ENCODE measurements around the gene TTLL11.

The TTLL11 gene

DNA sequence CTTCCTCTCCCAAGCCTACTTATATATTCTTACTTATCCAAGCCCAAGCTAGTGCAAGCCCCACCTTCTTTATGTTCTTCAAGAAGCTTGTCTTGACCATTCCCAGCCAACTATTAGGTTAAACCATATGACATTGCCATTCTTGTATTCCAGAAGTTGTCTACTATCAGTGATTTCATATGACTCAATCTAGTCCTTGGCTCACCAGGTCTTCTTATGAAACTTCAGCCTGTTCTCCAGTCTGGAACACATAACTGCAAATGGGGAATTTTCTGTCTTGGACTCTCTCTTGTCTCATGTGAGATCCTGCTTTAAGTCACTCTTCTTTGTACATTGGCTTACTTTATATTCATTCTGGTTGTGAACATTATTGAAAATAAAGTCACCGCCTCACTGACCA is 130.7 kb downstream of the TTLL11 start:
- DNase-seq: no peak

GRCh38 chr9:121960665-121961064 is 132.4 kb downstream of the TTLL11 start:
- no peak for DNase-seq

- no peak for DNase-seq
These were observed 134.6 kb downstream of the TTLL11 start for GRCh38 chr9:121958530-121958929.

- DNase-seq: no peak
These were observed 136.3 kb downstream of the TTLL11 start for GRCh38 chr9:121956808-121957207.

DNA sequence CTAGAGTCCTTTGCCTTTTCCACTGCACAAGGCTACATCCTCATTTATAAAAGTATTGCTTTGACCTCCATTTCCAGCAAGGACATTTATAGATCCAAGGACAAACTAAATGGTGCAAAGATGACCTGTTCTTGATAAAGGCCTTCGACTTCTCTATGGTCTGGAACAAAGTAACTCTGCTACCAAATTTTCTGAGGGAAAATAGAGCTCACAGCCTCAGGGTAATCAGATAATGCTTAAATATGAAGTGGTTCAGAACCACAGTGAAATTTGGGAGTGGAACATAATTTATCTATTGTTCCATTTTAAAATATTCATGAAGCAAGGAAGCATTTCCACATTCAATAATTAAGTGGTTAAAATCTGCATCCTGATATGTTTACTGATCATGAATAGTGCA is 137.5 kb downstream of the TTLL11 start:
- no peak for DNase-seq

GRCh38 chr9:121954477-121955140 is 138.5 kb downstream of the TTLL11 start:
- no peak for DNase-seq

DNA sequence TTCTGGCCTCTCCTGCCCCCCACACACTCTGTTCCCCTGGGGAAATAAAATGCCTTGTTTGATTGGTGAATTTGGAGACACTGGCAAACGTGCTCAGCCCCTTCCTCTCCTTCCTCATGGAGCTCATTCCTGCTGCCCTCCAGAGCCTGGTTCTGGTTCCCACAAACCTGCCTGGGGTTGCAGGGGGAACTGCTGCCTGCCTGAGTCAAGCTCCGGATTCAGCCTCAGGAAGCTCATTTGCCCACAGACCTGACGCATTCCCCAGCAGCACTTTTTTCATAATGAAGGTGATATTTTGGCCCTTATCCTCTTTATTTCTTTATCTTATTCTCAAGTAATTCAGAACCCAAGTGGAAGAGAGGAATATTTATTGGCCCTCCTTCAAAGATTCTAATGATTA is 140.5 kb downstream of the TTLL11 start:
- DNase-seq: no peak

DNA sequence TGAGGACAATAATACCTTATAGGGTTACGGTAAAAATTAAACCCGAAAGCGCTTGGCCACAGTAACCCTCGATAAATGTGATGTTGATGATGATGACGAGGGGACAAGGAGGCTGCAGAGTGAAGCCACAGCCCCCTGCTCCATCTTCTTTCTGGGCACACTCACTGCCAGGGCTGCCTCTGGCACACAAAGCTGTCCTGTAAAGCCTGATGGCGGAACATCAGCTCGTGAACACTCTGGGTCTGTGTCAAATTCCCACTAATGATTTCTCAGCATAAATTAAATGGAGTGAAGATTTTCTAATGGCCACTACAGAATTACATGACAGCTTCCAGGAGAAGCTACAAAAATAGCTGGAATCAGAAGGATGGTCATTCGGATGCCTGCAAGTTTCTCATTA is 142.2 kb downstream of the TTLL11 start:
- no peak for DNase-seq

DNA sequence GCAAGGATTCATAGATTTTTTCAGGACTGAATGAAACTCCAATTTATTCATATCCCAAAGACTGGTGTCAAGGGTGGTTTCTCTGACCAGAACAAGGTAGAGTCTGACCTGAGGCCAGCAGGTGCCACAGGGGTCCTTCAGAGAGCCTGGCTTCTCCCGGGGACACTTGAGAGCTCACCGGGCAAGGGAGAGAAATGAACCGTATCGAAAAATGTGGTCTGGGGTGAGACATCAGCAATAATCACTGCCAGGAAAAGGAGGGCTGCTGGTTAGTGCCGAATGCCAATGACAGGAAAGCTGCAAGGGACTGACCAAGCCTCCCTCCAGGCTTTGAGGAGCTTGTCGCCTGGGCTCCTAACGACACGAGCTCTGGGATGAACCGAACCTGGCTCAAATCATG is 142.7 kb downstream of the TTLL11 start:
- no peak for DNase-seq

- no peak for DNase-seq
These were observed 143.3 kb downstream of the TTLL11 start for GRCh38 chr9:121949766-121950165.

DNA sequence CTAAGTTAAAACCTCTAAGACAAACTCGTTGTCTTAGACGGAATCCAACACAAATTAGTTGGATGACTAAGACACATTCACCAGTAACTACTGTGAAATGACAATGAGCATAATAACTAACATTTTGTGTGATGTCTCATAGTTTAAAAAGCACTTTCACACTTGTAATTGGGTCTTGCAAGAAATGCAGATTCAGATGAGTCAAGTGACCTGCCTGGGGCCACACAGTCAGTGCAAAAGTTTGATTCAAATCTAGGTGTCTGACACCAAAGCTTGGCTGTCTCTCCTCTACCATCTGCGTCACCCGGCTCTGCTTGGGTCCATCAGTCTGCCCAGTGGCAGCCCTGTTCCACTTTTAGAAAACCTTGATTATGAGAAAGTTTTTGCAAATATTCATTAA is 143.7 kb downstream of the TTLL11 start:
- DNase-seq: peak; percentile 13

- no peak for DNase-seq
These were observed 145.3 kb downstream of the TTLL11 start for GRCh38 chr9:121947775-121948174.

DNA sequence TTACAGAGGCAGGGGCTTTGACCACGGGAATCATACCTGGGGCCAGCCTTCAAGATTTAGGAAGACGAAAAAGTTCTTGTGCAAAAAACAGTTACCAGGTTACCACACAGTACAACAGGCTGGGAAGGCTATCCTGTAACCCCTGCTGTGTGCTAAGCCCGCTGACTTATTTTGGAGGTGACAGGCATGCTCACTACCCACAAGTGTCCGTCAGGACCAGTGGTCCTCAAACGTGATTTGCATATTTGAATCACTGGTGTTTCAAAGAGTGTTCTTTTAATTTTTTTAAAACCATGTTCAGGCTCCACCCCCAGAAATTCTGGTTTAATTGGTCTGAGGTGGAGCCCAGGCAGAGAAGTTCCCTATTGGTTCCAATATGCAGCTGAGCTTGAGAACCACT is 146.6 kb downstream of the TTLL11 start:
- DNase-seq: no peak

- DNase-seq: no peak
These were observed 147.3 kb downstream of the TTLL11 start for GRCh38 chr9:121945849-121946248.

DNA sequence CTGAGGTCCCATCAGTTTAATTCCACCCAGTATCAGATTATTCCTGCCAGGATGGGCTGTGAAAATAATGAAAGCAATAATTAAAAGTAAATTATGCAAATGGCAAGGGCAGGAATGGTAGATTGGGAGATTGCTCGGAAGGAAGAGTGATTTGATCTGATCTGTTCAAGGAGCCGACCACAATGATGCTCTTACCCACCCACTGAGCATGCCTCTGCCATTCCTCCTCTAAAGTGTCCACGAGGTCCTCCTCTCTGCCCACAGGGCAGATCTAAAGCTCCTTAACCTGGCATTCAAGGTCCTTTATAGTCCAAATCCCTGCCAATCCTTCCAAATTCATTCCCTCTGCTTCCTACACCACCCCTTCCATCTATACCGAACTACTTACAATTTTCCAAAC is 147.8 kb downstream of the TTLL11 start:
- DNase-seq: no peak

- DNase-seq: no peak
These were observed 148.4 kb downstream of the TTLL11 start for GRCh38 chr9:121944711-121945191.

- DNase-seq: no peak
These were observed 149.6 kb downstream of the TTLL11 start for GRCh38 chr9:121943463-121943862.

DNA sequence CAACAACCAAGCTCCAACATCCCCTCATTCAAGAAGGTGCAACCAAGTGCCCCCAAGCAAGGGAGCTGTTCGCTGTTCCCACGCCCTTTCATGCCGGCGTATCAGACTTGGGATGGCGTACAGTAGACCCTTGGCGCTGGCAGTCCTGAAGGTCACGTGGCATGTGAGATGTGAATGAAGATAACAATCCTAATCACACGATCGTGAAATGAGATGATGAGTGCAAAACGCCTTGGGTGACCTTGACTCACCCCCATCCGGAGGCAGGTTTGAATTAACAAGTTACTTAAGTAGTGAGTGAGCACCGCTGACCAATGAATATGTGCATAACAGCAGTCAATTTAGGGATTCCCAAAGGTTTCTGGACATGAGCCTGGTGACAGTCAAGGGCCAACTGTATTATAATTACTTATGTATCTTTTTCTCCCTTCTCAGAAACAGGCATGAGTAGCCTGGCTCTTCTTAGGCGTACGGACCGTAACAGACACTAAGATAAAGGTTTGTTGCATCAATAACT is 150.2 kb downstream of the TTLL11 start:
- no peak for DNase-seq

- no peak for DNase-seq
These were observed 150.8 kb downstream of the TTLL11 start for GRCh38 chr9:121942313-121942712.

GRCh38 chr9:121939643-121940042 is 153.5 kb downstream of the TTLL11 start:
- DNase-seq: no peak

DNA sequence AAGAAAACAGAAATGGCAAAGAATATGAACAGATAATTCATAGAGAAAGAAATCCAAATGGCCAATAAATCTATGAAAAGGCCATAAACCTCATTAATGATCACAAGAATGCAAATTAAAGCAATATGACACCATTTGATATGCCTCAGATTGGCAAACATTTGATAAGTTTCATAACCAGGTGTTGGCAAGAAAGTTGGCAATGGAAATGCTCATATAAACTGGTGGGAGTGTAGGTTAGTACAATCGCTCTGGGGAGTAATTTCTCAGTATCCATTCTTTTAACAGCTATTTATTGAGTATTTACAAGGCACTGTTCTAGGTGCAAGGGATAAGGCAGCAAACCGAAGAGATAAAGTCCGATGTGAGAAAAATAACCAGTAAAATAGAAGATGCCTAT is 154.5 kb downstream of the TTLL11 start:
- no peak for DNase-seq

GRCh38 chr9:121937240-121937639 is 155.9 kb downstream of the TTLL11 start:
- no peak for DNase-seq

DNA sequence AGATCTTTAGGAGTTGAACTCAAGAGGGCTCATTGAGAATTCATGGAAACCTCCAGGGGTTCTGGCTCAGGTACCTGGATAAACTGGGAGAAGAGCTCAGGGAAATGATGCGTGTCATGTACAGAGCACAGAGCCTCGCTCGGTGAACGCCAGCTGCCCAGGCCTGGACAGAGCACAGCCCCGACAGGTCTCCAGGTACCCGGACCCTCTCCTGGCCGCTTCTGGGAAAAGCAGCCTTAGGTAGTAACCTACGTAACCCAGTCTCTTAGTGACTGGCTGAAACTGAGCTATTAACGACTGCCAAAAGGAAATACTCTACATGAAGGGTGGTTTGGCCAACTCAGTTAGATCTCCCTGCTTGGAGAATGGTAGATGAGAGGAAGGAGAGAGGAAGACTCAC is 157.4 kb downstream of the TTLL11 start:
- DNase-seq: no peak

- DNase-seq: no peak
These were observed 162.2 kb downstream of the TTLL11 start for GRCh38 chr9:121930956-121931355.
